ENCODE measurements around the gene NCAPG2. TPM values are rescaled to one million over a fixed set of nuclear protein-coding genes. Genes with fewer than 3 reads are reported as not detected.

Gene NCAPG2
- total and polyA plus RNA-seq, 9 donors, result 3.2 to 9.3 (median 5.1) TPM

DNA sequence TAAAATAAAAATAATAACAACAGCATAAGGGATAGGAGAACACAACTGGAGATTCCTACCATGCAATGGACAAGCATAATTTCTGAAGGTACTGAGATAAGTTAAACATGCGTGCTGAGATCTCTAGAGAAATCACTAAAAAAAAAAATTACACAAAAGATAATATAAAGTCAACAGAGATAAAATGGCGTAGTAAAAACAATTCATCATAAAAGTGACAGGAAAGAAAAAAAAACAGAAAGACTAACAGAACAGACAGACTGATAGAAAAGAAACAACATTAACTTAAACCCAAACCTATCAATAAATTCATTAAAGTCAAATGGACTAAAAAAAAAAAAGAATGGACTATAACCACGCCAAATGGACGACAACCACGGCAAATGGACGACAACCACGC lies 56.4 kb downstream of the NCAPG2 start:
- no peaks in the 10 kb centered on the region for H3K36me3 ChIP-seq

DNA sequence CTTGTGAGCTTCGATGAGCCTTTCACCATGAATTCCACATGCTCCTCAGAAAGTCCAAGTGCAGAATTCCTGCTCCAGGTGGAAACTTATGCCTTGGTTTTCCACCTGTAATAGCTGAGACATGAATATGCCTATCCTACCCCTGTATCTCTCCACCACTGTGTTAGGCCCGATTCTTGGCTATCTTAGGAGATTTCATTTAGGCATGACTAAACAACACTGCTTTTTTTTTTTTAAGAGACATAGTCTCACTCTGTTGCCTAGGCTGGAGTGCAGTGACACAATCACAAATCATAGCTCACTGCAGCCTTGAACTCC lies 57.2 kb downstream of the NCAPG2 start:
- intact Hi-C loops (cut with DNase I), result no loop called here
- DNase-seq, result no peak
- Histone ChIP-seq H3K4me3 (no peak overlapping the region), H3K36me3 (no peaks in the 10 kb centered on the region), H3K27ac (no peak overlapping the region), H3K4me1 (ENCODE audit: insufficient read depth) (no peaks in the 10 kb centered on the region), H3K9me3 (no peaks in the 10 kb centered on the region), H3K27me3 (no peaks in the 10 kb centered on the region)
- TF ChIP-seq, protein P1, sequence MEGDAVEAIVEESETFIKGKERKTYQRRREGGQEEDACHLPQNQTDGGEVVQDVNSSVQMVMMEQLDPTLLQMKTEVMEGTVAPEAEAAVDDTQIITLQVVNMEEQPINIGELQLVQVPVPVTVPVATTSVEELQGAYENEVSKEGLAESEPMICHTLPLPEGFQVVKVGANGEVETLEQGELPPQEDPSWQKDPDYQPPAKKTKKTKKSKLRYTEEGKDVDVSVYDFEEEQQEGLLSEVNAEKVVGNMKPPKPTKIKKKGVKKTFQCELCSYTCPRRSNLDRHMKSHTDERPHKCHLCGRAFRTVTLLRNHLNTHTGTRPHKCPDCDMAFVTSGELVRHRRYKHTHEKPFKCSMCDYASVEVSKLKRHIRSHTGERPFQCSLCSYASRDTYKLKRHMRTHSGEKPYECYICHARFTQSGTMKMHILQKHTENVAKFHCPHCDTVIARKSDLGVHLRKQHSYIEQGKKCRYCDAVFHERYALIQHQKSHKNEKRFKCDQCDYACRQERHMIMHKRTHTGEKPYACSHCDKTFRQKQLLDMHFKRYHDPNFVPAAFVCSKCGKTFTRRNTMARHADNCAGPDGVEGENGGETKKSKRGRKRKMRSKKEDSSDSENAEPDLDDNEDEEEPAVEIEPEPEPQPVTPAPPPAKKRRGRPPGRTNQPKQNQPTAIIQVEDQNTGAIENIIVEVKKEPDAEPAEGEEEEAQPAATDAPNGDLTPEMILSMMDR (IDR thresholded peaks at IDR 0.05), result no peak
- TF ChIP-seq EP300 (IDR thresholded peaks at IDR 0.05), result no peak
- no peak for TF ChIP-seq POLR2A (IDR thresholded peaks at IDR 0.05)
- WGBS, 3 donors, result 86 to 96% (median 87%) methylated on average over 2 of the region's 2 CpGs

More for the DNA sequence above, 56.4 kb downstream of the NCAPG2 start:
- Histone ChIP-seq H3K27me3 (no peaks in the 10 kb centered on the region), H3K4me1 (ENCODE audit: insufficient read depth) (no peaks in the 10 kb centered on the region), H3K27ac (no peak overlapping the region), H3K4me3 (no peak overlapping the region), H3K9me3 (no peaks in the 10 kb centered on the region)
- TF ChIP-seq EP300 (IDR thresholded peaks at IDR 0.05) (no peak), POLR2A (IDR thresholded peaks at IDR 0.05) (no peak)
- TF ChIP-seq, protein P1 (IDR thresholded peaks at IDR 0.05), result no peak
- DNase-seq, result no peak
- WGBS, 3 donors, result 65 to 93% (median 66%) methylated on average over 7 of the region's 7 CpGs
- intact Hi-C loops (cut with DNase I), result no loop called here

DNA sequence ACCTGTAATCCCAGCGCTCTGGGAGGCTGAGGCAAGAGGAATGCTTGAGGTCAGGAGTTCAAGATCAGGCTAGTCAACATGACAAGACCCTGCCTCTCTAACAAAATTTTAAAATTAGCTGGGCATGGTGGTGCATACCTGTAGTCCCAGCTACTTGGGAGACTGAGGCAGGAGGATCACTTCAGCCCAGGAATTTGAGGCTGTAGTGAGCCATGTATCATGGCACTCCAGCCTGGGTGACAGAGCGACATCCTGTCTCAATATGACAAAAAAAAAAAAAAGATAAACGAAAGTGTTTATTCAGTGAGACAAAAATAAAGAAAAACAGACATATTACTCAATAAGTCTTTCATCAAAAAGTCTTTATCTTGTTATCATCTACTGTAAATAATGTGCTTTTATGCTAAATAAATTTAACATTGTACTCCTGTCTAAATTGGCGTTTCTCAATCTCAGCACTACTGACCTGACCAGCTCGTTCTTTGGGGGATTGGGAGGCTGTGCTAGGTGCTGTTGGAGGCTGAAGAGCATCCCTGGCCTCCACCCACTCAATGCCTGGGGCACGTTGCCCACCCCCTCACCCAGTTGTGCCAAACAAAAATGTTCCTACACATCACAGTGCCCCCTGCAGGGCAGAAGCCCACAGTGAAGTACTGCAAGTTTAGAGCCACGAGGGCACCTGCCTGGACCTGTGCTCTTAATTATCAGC lies 57.7 kb downstream of the NCAPG2 start:
- DNase-seq, result no peak
- Histone ChIP-seq H3K4me3 (no peak overlapping the region), H3K27me3 (no peaks in the 10 kb centered on the region), H3K4me1 (ENCODE audit: insufficient read depth) (no peaks in the 10 kb centered on the region), H3K36me3 (no peaks in the 10 kb centered on the region), H3K27ac (no peak overlapping the region), H3K9me3 (no peaks in the 10 kb centered on the region)
- 85 to 90% (median 88%) methylated on average over 7 of the region's 7 CpGs for WGBS, 3 donors
- TF ChIP-seq, protein P1 (IDR thresholded peaks at IDR 0.05), result no peak
- TF ChIP-seq EP300 (IDR thresholded peaks at IDR 0.05) (no peak), POLR2A (IDR thresholded peaks at IDR 0.05) (no peak)
- intact Hi-C loops (cut with DNase I), result no loop called here

DNA sequence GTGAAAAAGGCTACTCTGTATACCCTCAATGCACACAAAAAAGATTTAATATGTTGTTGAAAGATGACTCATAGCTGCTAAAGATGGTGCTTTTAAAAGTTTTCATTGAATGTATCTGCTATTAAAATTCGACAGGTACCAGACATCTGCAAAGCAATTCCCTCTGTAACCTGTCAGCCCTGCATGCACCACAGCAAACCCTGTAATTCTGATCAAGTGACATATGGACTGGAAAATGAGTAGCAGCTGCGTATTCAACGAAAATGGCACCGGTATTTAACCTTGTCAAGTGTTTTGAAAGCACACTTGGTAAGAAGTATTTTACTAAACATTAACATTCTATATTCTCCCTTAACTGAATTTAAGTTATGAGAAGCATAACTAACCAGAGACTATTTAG lies 58.8 kb downstream of the NCAPG2 start:
- WGBS, 3 donors, result 92 to 95% (median 93%) methylated on average over 4 of the region's 4 CpGs
- Histone ChIP-seq H3K9me3 (no peaks in the 10 kb centered on the region), H3K36me3 (no peaks in the 10 kb centered on the region), H3K27me3 (no peaks in the 10 kb centered on the region), H3K27ac (no peak overlapping the region), H3K4me1 (ENCODE audit: insufficient read depth) (no peaks in the 10 kb centered on the region), H3K4me3 (no peak overlapping the region)
- TF ChIP-seq EP300 (IDR thresholded peaks at IDR 0.05), result no peak
- TF ChIP-seq POLR2A (IDR thresholded peaks at IDR 0.05), result no peak
- TF ChIP-seq, protein P1 (IDR thresholded peaks at IDR 0.05), result no peak
- no peak for DNase-seq
- intact Hi-C loops (cut with DNase I), result no loop called here
